Body of pancreas (tissue), 4 donors: ENCODE data around the gene SOHLH2. TPM values are rescaled to one million over a fixed set of nuclear protein-coding genes. Genes with fewer than 3 reads are reported as not detected.

Experiments used
- ATAC-seq: fragments of 150-250 bp; one replicate; pipeline ENCODE4 v1.9.1; 2016
- DNase-seq, 4 donors: peaks; one replicate each; pipeline ENCODE4 v3.0.0-alpha.2; 2019
- H3K27ac ChIP-seq, 4 donors: fragments of 200-600 bp; sonication (generic); 1 replicate in 3 of 4; 2 replicates in 1 of 4; pipeline versions ENCODE4 v1.5.1 to v1.6.1; 2016 to 2019; ENCODE audit warnings: mild to moderate bottlenecking in 1 of 4, mixed read lengths in 1 of 4, moderate library complexity in 1 of 4
- H3K27me3 ChIP-seq, 2 donors: fragments of 200-600 bp; sonication (generic); one replicate each; pipeline ENCODE4 v1.6.0; 2016; ENCODE audit warnings: mild to moderate bottlenecking in 1 of 2
- H3K36me3 ChIP-seq, 2 donors: fragments of 200-600 bp; sonication (generic); replicated peaks in 1 of 2; 2 replicates each; pipeline ENCODE4 v1.5.1; 2016; ENCODE audit warnings: low read depth in 2 of 2; ENCODE audit not compliant: insufficient read depth in 1 of 2
- H3K4me1 ChIP-seq: fragments of 200-600 bp; sonication (generic); one replicate; pipeline ENCODE4 v1.6.0; 2016
- H3K4me3 ChIP-seq, 2 donors: fragments of 200-600 bp; sonication (generic); 1 replicate in 1 of 2; 2 replicates in 1 of 2; pipeline ENCODE4 v1.5.1; 2016 to 2019
- H3K9me3 ChIP-seq, 3 donors: fragments of 200-600 bp; sonication (generic); 1 replicate in 2 of 3; 2 replicates in 1 of 3; pipeline ENCODE4 v1.5.1; 2016
- CTCF ChIP-seq, 7 experiments: fragments of 450-650 bp in 4 of 7; fragments of 200-600 bp in 3 of 7; sonication (generic) in 3 of 7; IDR thresholded peaks; one replicate each; pipeline ENCODE4 v1.5.1; 2016 to 2019; ENCODE audit warnings: antibody characterized with exemption in 7 of 7
- POLR2A ChIP-seq, 3 donors: fragments of 450-650 bp; IDR thresholded peaks; one replicate each; pipeline ENCODE4 v1.6.1; 2016; ENCODE audit warnings: antibody characterized with exemption in 3 of 3, mild to moderate bottlenecking in 2 of 3
- WGBS, 2 donors: methylation state at CpG; one replicate each; pipeline ENCODE4 v1.1.5; 2017; 5-methylcytosine and 5-hydroxymethylcytosine counted together
- intact Hi-C: fragments of 100-400 bp; cut with DNase I; formaldehyde crosslinking; loops from one replicate; pipeline ENCODE4 v1.15.1; 2023
- total RNA-seq, 2 donors: library from RNA; depleted of rRNA; stranded (reverse); fragments of >200 nt; gene quantifications; one replicate each; pipeline ENCODE4 v1.1.0, GENCODE V29; 2016

SOHLH2 gene
- total RNA-seq, 2 donors from 2014 or later, result not detected

GRCh38 chr13:36217456-36217855 is 3.1 kb upstream of the SOHLH2 start:
- WGBS, 2 donors, result 64 to 66% methylated on average over 3 of the region's 3 CpGs
- Histone ChIP-seq H3K4me1 (no peaks in the 10 kb centered on the region), H3K4me3 (no peak overlapping the region), H3K27ac (no peak overlapping the region), H3K36me3 (no peaks in the 10 kb centered on the region), H3K27me3 (no peaks in the 10 kb centered on the region), H3K9me3 (no peaks in the 10 kb centered on the region)
- ATAC-seq (no peak), DNase-seq (no peak)
- intact Hi-C loops, result no loop called here
- TF ChIP-seq CTCF (IDR thresholded peaks at IDR 0.05), result no peak
- TF ChIP-seq POLR2A (IDR thresholded peaks at IDR 0.05), result no peak

DNA sequence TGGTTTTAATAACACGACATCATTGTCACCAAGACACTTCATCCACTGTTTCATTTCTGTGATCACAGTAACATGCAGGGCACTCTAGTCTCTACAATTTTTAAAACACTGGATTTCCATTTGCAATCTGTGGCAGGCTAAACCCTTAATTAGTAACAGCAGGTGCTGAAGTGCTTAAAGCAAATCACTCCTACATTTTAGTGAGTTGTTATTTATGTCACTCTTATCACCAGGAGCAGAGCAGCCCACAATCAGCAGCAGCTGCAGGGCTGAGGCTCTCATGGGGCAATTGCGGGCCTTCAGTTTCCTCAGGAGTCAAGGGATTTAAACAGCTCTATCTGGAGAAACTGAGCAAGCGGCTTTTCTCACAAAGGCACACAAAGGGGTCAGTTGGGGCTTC is 1.6 kb downstream of the SOHLH2 start:
- no peak overlapping the region for H3K4me3 ChIP-seq
- ATAC-seq, result no peak
- TF ChIP-seq CTCF (IDR thresholded peaks at IDR 0.05) (no peak), POLR2A (IDR thresholded peaks at IDR 0.05) (no peak)
- intact Hi-C loops, result no loop called here
- no peaks in the 10 kb centered on the region for H3K27me3 ChIP-seq
- H3K4me1 ChIP-seq, result no peaks in the 10 kb centered on the region
- DNase-seq, result no peak
- WGBS, 2 donors, result 66 to 73% methylated on average over 3 of the region's 3 CpGs
- H3K9me3 ChIP-seq, result no peaks in the 10 kb centered on the region
- H3K27ac ChIP-seq, result no peak overlapping the region
- H3K36me3 ChIP-seq, result no peaks in the 10 kb centered on the region

DNA sequence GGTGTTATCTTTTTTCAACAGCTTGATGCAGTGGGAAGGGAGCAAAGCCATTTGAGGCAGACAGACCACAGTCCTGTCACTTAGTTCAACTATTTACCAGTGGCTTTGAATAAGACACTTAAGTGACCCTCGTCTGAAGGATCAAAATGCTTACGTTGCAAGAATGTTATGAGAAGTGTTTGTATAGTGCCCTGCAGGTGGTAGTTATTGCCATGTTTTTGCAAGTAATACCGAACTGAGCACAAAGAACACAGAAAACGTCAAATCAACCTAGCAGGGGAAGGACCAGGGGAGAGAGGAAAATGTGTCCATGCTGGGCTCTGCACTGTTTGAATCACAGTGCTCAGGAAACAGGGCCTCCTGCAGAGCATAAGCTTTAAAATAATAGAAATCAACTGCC is 2.8 kb downstream of the SOHLH2 start:
- Histone ChIP-seq H3K9me3 (no peaks in the 10 kb centered on the region), H3K27me3 (no peaks in the 10 kb centered on the region), H3K4me3 (no peak overlapping the region), H3K27ac (no peak overlapping the region), H3K36me3 (no peaks in the 10 kb centered on the region), H3K4me1 (no peaks in the 10 kb centered on the region)
- 38 to 52% methylated on average over 4 of the region's 4 CpGs for WGBS, 2 donors
- TF ChIP-seq CTCF (IDR thresholded peaks at IDR 0.05) (no peak), POLR2A (IDR thresholded peaks at IDR 0.05) (no peak)
- DNase-seq (no peak), ATAC-seq (no peak)
- intact Hi-C loops, result no loop called here

DNA sequence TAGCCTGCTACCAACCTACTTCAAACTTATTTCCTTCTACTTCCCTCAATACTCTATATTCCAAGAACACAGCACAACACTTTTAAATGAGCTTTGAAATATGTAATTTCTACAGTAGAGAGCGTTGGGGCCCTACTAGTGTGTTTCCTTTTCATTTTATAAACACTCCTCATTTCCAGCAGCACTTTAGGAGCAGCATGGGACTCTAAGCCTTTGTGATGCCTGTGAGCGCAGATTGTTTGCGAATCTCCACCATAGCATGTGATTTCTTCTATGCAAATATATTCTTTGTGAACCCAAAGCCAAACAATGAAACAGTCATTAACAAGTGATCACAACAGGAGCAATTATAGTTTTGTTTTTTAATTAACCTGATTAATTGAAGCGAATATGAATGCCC is 3.6 kb downstream of the SOHLH2 start:
- no peaks in the 10 kb centered on the region for H3K27me3 ChIP-seq
- H3K36me3 ChIP-seq, result no peaks in the 10 kb centered on the region
- TF ChIP-seq CTCF (IDR thresholded peaks at IDR 0.05), result no peak
- no peak for TF ChIP-seq POLR2A (IDR thresholded peaks at IDR 0.05)
- WGBS, 2 donors, result 69 to 80% methylated on average over 4 of the region's 4 CpGs
- H3K27ac ChIP-seq, result no peak overlapping the region
- no peaks in the 10 kb centered on the region for H3K9me3 ChIP-seq
- DNase-seq, result no peak
- no peak overlapping the region for H3K4me3 ChIP-seq
- intact Hi-C loops, result no loop called here
- no peaks in the 10 kb centered on the region for H3K4me1 ChIP-seq
- ATAC-seq, result no peak

DNA sequence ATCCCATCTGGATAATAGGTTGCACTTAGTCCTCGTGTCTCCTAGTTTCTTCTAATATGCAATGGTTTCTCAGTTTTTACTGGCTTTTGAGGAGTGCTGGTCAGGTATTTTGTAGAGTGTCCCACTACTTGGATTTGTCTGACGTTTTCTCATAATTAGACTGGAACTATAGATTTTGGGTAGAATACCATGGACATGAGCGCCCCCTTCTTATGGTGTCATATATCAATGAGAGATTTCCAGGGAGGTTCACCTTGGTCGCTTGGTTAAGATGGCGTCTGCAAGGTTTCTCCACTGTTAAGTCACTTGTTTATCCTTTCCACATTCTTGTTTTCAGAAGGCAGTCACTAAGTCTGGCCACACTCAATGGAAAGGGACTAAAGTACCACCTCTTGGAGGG is 6.7 kb downstream of the SOHLH2 start:
- DNase-seq, result no peak
- intact Hi-C loops, result no loop called here
- WGBS, 2 donors, result 54 to 59% methylated on average over 5 of the region's 5 CpGs
- Histone ChIP-seq H3K9me3 (no peaks in the 10 kb centered on the region), H3K4me3 (no peak overlapping the region), H3K4me1 (no peaks in the 10 kb centered on the region), H3K27me3 (no peaks in the 10 kb centered on the region), H3K27ac (no peak overlapping the region), H3K36me3 (no peaks in the 10 kb centered on the region)
- ATAC-seq, result no peak
- TF ChIP-seq POLR2A (IDR thresholded peaks at IDR 0.05), result no peak
- TF ChIP-seq CTCF (IDR thresholded peaks at IDR 0.05), result no peak
